CD4-positive, alpha-beta T cell treated with Interleukin-17A for 4 hours (primary cell): Measurements from ENCODE around the gene UQCR11.

Experiments
- DNase-seq: peaks from one replicate; pipeline ENCODE4 v3.0.0-alpha.2; 2020; ENCODE audit warnings: mixed read lengths

UQCR11 gene

GRCh38 chr19:1613808-1614570, 8.7 kb upstream of the UQCR11 start:
- DNase-seq, result no peak

- no peak for DNase-seq
These were observed 7.9 kb upstream of the UQCR11 start for GRCh38 chr19:1613146-1613545.

DNA sequence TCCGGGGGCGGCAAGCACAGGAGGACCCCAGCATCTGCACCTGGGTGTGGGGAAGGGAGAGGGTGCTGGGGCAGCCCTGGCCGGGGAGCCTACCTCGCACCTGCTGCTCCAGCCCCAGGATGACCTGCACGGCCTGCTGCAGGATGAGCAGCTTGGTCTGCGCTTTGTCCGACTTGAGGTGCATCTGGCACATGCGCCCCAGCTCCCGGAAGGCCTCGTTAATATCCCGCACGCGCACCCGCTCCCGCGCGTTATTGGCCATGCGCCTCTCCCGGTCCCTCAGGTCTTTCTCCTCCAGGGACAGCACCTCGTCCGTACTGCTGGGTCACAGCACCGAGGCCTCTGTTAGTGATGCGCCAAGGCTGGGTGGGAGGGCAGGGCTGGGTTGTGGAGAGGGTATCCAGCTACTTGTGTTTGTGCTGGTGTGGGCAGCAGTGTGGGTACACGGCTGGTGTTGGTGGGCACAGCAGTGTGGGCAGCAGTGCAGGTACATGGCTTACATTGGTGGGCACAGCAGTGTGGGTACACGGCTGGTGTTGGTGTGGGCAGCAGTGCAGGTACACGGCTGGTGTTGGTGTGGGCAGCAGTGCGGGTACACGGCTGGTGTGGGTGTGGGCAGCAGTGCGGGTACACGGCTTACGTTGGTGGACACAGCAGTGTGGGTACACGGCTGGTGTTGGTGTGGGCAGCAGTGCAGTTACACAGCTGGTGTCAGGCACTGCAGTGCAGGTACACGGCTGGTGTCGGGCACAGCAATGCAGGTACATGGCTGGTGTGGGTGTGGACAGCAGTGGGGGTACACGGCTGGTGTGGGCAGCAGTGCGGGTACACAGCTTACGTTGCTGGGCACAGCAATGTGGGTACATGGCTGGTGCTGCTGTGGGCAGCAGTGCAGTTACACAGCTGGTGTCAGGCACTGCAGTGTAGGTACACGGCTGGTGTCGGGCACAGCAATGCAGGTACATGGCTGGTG, 7.1 kb upstream of the UQCR11 start:
- DNase-seq, result no peak

DNA sequence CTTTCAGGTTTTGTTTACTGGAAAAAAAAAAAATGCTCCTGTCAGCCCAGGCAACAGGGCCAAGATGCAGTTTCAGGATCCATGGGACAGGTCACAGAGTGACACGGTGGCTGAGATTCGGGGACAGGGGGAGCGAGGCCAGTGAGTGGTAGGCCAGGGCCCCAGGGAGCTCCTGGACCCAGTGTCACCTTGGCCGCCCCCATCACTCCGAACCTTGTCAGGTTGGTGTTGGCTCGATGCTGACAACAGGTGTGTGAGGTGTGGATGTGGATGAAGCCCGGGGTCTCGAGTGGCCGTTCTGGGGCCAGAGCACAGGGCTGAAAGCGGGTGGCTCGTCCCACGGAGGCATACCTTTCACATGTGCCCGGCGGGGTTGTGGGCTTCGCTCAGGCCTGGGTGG, 6.1 kb upstream of the UQCR11 start:
- no peak for DNase-seq

DNA sequence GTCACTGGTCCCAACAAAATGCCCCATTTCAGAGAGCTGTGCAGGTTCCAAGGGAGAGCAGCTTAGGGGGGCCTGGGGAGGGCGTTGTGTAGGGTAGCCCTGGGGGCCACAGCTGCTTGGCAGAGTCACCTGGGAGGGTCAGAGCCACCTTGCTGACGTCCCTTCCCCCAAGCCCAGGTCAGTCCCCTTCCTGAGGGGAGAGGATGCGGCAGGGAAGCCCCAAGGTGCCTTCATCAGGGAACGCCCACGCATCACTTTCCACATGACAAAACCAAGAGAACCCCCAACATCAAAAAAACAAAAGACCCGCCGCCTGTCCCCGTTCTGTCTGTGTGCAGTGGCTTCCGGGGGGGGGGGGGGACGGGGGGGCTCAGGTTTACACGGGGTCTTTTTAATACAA, 5.3 kb upstream of the UQCR11 start:
- peak; percentile 18 for DNase-seq

- no peak for DNase-seq
These were observed 4.6 kb upstream of the UQCR11 start for GRCh38 chr19:1609680-1610474.

DNA sequence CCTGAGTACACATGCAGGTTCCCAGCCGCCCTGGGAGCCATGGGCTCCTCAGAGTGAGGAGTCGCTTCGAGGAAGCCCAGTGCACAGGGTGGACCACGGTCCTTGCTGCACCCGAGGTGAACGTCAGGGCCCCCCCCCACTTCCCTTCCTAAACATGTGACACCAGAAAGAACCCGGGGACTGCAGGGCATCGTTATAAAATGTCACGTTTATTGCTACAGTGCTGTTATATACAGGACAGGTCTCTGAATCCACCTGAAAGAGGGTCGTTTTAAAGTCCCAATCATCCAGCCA, 3.8 kb upstream of the UQCR11 start:
- DNase-seq, result peak; percentile 66

GRCh38 chr19:1608359-1609102, 3.3 kb upstream of the UQCR11 start:
- peak; percentile 60 for DNase-seq

DNA sequence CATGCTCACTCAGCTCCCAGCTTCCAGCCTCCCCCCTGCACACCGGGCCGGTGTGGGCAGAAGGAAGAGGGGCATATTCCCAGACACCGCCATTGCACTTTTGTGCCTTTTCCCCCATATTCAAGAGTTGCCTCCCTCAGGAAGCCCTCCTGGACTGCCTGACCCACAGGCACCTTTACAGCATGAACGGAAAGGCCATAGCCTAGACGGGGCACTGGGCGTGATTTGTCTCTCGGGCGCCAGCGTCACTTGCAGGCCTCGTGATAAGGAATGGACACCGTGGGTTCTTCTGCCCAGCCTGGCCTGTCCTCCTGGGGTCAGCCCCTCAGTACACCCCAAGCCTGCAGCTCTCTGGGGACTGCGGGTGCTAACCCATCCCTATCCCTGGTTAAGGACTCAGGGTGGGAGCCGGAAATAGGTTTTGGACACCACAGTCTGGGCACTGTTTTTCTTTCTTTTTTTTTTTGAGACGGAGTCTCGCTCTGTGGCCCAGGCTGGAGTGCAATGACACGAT, 933 bp upstream of the UQCR11 start:
- no peak for DNase-seq

DNA sequence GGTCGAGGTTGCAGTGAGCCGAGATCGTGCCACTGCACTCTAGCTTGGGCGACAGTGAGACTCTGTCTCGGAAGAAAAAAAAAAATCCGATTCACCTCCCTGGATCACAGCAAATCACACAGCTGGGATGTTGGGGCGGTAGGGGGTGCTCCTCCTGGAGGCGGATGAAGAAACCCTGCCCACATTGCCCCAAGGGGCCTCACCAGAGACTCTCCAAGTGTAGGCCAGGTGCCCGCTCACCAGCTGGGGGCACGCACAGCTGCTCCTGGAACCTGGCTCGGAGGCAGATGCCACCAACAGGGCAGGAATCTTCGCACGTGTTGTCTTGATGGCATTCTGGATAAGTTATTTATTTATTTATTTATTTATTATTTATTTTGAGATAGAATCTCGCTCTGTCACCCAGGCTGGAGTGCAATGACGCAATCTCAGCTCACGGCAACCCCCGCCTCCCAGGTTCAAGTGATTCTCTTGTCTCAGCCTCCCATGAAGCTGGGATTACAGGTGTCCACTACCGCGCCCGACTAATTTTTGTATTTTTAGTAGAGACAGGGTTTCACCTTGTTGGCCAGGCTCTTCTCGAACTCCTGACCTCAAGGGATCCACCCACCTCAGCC, 3.1 kb downstream of the UQCR11 start:
- no peak for DNase-seq

DNA sequence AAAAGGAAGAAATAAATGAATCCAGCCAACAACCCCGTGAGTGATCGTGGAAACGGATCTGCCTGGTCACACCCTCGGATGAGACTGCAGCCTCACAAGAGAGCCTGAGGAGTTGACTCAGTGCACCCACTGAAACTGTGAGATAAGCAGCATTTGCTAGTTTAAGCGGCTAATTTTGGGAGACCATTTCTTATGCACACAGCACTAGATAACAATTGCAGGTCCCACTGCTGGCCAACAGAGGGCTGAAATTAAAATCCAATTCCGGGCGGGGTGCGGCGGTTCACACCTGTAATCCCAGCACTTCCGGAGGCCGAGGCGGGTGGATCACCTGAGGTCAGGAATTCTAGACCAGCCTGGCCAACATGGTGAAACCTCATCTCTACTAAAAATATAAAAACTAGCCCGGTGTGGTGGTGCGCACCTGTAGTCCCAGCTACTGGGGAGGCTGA, 3.6 kb downstream of the UQCR11 start:
- no peak for DNase-seq

GRCh38 chr19:1599460-1599846, 5.8 kb downstream of the UQCR11 start:
- DNase-seq, result no peak

DNA sequence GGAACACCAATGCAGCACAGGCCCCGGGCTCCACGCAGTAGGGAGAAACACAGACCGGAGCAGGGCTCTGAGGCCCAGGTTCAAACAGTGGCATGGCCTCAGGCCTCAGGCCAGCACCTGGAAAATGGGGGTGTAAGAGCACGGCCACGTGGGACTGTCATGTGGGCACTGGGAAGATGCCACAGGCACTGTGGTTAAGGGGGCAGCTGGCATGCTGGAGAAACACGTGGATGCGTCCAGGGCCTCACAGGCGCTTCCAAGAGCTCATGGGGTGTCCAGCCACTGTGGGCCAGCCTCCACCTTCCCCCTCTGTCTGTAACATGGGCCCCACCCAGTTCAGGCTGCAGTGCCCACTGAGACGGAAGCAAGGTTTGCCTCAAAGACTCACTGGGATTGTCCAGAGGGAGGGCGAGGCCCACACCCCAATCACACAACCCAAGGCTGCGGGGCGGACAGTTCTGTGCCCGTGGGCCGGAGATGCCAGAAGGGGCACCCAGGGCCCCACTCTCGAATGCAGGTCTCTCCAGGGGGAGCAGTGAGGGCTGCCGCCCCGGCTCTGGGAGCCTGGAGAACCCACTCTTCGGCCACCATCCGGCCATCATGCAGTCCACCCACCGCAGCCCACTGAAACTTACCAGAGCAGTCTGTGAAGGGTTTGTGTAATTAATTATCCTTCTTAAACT, 6.3 kb downstream of the UQCR11 start:
- DNase-seq, result no peak

DNA sequence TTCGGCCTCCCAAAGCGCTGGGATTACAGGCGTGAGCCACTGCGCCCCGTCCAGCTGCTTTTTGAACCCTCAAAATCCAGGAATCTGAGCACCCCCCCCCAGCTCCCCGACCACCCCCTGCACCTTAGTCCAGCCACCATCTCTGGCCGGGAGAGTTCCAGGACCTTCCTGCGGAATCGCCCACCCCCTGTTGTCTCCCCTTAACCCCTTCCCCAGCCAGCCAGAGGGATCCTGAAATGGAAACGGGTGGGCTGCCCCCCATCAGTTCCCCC, 11.8 kb downstream of the UQCR11 start:
- no peak for DNase-seq

- peak; percentile 94 for DNase-seq
These were observed 12.3 kb downstream of the UQCR11 start, which contains the start of gene MBD3 for GRCh38 chr19:1592755-1593500. MBD3 (minus strand) TSS chr19:1592865; CDS start chr19:1592631, 234 bp downstream.

DNA sequence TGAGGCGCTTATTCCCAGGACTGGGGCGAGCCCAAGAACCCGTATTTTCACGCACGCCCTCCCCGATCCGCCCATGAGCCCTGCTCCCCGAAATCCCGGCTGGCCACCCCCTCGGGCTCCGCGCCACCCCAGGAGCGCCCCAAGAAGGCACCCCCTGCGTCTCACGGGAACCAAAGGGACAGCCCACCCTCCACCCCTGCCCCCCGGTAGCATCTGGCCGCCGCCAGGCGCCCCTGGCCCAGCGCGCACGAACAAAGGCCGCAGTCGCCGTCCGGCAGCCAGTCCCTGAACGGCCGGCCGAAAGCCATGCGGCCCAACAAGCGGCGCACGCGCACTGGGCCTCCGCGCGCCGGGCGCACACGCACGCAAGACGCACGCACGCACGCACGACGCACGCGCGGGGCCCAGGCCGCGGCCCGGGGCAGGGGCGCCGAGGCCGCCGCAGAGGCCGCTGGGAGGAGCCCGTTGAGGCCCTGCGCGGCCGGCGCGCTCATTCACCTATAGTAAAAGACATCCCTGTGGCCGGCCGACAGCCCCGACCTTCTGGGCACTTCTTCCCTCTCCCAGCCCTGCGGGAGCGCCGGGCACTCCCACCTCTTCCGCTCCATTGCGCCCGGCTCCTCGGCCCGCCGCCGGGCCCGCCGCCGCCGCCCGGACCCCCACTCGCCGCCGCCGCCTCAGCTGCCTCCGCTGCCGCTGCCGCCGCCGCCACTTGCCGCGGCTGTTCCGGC, 13.1 kb downstream of the UQCR11 start:
- DNase-seq, result peak; percentile 89

DNA sequence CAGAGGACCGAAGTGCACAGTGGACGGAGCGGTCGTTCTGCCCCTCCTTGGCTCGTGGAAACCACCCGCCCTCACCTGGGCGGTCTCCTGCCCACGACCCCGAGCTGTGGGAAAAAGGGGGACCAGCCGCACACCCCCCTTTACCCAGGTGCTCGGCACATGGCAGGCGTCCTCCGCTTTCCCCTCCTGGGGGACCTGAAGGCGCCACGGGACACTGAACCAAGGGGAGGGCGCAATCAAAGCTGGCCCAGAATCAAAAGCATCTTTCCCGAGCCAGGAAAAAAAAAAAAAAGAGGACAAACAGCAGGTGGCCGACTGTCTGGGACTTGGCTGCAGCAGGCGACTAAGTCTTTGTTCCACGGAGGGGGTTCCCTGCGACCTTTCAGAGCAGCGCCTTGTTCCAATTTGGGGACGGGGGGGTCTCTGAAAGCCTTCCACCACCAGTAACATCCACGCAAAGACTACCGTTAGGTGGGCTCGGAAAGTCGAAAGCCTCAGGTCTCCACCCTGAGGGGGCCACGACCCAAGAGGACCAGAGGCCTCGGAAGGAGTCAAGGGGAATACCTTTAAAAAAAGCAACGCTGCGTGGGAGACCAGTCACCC, 13.7 kb downstream of the UQCR11 start:
- DNase-seq, result no peak

DNA sequence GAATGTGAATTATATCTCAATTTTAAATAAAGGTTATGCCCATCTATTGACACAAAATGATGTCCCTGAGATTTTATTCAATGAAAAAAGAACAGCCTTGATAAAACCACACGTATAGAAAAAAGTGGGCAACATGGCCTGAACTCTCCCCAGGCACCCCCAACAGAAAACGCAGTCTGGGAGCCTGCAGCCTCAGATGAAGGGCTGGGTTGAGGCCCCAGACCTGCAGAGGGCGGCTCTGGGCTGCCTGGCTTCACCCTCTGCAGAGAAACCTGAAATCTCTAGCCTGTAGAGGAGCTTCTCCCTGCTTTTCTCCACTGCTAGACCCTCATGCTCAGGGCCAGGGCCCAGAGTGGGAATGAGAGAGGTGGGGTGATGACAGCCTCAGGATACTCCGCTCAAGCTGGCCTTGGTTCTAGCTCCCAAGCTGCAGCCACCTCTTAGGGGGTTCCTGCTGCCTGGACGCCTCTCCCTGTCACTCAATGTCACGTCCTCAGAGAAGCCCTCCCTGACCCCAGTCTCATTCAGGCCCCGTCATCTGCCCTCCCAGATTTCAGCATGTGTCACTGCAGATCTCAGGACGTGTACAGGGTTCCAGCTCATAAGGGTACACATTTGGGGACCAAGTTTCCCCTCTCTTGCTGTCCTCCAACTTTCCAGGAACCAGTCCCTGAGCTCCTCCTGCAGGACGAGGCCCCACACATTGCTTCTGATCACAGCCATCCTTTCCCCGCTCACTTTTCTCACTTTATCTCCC, 14.4 kb downstream of the UQCR11 start:
- DNase-seq, result peak; percentile 29

GRCh38 chr19:1587872-1588271, 17.4 kb downstream of the UQCR11 start:
- no peak for DNase-seq
